H1 (cell line): Measurements from ENCODE around the gene ANK2.

Experiments
- TF ChIP-seq, protein P1 (sequence below), 3 experiments: IDR thresholded peaks; 1 replicate in 2 of 3; 2 replicates in 1 of 3; pipeline versions ENCODE4 v1.5.1 to v1.6.1; 2011; ENCODE audit warnings: low read length in 3 of 3, mild to moderate bottlenecking in 3 of 3, inconsistent platforms in 2 of 3, low read depth in 1 of 3, moderate library complexity in 1 of 3; ENCODE audit not compliant: insufficient read depth in 1 of 3; ENCODE audit errors: control extremely low read depth in 1 of 3
- TF ChIP-seq, protein P2 (sequence below): IDR thresholded peaks from 2 replicates; pipeline ENCODE4 v1.6.1; 2011; ENCODE audit warnings: low read depth, mild to moderate bottlenecking, low read length; ENCODE audit not compliant: insufficient read depth
- TF ChIP-seq, protein P3 (sequence below): IDR thresholded peaks from 2 replicates; pipeline ENCODE4 v1.6.1; 2012; ENCODE audit warnings: low read length, inconsistent platforms

DNA sequence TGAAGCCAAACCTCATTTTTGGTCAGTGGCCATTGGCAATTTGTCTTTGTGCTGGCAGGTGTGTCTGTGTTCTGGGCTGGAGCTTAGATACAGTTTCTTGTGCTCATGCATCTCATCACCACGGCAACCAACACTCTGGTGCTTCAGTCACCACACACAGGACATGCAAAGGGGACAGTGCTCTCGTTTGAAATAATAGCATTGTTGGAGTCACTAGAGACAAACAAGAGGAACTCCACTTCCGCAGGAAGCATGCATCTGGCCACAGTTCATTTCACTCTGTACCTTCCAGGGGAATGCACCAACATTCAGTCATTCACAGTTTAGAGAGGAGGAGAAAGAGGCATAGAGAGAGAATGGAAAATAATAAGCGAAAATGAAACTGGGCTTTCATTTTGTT, 267.4 kb downstream of the ANK2 start:
- TF ChIP-seq, protein P1, sequence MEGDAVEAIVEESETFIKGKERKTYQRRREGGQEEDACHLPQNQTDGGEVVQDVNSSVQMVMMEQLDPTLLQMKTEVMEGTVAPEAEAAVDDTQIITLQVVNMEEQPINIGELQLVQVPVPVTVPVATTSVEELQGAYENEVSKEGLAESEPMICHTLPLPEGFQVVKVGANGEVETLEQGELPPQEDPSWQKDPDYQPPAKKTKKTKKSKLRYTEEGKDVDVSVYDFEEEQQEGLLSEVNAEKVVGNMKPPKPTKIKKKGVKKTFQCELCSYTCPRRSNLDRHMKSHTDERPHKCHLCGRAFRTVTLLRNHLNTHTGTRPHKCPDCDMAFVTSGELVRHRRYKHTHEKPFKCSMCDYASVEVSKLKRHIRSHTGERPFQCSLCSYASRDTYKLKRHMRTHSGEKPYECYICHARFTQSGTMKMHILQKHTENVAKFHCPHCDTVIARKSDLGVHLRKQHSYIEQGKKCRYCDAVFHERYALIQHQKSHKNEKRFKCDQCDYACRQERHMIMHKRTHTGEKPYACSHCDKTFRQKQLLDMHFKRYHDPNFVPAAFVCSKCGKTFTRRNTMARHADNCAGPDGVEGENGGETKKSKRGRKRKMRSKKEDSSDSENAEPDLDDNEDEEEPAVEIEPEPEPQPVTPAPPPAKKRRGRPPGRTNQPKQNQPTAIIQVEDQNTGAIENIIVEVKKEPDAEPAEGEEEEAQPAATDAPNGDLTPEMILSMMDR (IDR thresholded peaks at IDR 0.05; ENCODE audit: control extremely low read depth in 1 of 3, insufficient read depth in 1 of 3, low read depth in 1 of 3, low read length in 3 of 3) = no peak
- TF ChIP-seq, protein P2, sequence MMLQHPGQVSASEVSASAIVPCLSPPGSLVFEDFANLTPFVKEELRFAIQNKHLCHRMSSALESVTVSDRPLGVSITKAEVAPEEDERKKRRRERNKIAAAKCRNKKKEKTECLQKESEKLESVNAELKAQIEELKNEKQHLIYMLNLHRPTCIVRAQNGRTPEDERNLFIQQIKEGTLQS = no peak
- TF ChIP-seq, protein P3, sequence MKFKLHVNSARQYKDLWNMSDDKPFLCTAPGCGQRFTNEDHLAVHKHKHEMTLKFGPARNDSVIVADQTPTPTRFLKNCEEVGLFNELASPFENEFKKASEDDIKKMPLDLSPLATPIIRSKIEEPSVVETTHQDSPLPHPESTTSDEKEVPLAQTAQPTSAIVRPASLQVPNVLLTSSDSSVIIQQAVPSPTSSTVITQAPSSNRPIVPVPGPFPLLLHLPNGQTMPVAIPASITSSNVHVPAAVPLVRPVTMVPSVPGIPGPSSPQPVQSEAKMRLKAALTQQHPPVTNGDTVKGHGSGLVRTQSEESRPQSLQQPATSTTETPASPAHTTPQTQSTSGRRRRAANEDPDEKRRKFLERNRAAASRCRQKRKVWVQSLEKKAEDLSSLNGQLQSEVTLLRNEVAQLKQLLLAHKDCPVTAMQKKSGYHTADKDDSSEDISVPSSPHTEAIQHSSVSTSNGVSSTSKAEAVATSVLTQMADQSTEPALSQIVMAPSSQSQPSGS = no peak
